ES-I3 (cell line): ENCODE measurements around the gene PSMB7.

Experiments
- H3K36me3 ChIP-seq: 2 replicates; pipeline ENCODE4 v1.6.1; 2013; ENCODE audit warnings: mild to moderate bottlenecking, low read length, control low read depth, moderate library complexity; ENCODE audit not compliant: insufficient read depth
- H3K4me1 ChIP-seq: 2 replicates; pipeline ENCODE4 v1.6.1; 2013; ENCODE audit warnings: mild to moderate bottlenecking, control low read depth, low read length; ENCODE audit not compliant: insufficient read depth
- H3K9ac ChIP-seq: 2 replicates; pipeline ENCODE4 v1.6.1; 2013; ENCODE audit warnings: low read depth, mild to moderate bottlenecking, low read length, moderate library complexity
- H3K9me3 ChIP-seq: 2 replicates; pipeline ENCODE4 v1.6.1; 2013; ENCODE audit warnings: mild to moderate bottlenecking, low read length, moderate library complexity; ENCODE audit not compliant: control insufficient read depth, insufficient read depth

The PSMB7 gene

DNA sequence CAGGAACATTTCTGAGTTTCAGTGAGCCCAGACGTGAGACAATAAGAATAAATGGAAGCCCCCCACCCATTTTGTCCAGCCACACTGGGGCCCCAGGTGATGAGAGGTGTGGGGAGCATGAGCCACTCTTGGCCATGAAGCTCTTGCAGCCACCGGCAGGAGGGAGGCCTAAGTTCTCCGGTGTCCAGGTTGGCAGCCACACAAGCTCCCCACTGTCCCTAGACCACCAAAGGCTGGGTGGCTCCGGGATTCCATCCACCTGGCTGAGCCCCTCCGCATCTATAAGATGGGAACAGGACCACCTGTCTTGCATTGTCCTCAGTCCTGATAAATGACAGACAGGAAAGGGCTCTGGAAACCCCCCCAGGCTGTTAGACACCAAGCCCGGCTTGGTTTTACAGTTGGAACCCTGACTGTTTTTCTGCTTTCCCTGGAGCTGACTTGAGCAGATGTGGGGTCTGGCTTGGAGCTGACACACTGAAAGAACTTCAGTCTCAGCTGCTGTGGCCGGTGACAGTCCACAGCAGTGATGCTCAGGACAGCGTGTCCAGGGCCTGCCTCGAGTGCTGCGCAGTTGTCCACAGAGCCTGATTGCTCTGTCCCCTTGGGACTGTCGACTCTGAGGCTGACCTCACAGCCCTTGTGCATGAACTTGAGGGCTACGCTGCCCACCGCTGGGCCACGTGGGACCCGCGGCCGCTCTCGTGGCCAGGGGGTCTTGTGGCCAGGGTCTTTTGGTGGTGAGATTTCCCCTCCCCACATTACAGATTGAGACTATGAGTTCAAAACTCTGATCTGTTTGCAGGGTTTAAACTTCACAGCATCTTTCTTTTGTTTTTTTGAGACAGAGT, 74.8 kb downstream of the PSMB7 start:
- Histone ChIP-seq H3K9me3 (no peaks in the 10 kb centered on the region), H3K36me3 (peaks cover 5% of the 10 kb centered on the region; the same call in 1 of the 2 replicates), H3K9ac (no peak overlapping the region), H3K4me1 (peaks cover 6% of the 10 kb centered on the region; the same call in 1 of the 2 replicates)

DNA sequence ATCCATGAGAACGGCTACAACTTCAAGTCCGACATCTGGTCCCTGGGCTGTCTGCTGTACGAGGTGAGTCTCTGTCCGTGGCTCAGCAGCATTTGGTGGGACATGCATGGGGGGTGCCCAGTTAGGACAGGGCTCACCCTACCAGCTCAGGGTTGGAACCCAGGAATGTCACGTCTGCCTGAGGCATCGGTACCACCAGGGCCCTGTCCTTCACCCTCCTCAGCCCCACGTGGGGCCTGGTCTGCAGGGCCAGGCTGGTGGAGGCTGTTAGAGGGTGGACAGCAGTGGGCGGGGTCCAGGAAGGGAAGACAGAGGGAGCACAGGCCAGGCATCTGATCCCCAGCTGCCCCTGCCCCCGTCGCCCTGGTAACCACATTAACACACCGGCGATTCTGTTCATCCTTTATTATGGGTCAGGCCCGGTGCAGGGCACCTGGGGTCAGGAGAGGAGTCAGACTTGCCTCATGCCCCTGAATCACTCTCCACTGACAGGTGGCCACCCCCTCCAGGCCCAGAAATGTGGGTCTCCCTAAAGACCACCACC, 75.6 kb downstream of the PSMB7 start:
- no peaks in the 10 kb centered on the region for H3K9me3 ChIP-seq
- H3K9ac ChIP-seq: no peak overlapping the region
- peaks cover 5% of the 10 kb centered on the region; the same call in 1 of the 2 replicates for H3K36me3 ChIP-seq
- H3K4me1 ChIP-seq: peaks cover 6% of the 10 kb centered on the region; the same call in 1 of the 2 replicates

DNA sequence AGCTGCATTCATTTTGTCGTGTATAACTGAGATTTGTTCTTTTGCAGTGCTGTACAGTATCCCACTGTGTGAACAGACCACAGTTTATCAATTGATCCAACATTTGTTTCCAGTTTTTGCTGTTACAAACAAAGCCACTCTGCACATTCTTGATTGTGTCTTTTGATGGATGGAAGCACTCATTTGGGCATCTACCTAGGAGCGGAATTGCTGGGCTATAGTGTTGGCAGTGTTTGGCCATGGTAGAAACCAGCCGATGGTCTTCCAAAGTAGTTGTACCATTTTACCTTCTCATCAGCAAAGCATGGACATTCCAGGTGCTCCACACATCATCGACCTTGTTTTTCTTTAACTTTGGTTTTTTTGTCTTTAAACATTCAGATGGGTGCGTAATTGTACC, 77.7 kb downstream of the PSMB7 start:
- peaks cover 2% of the 10 kb centered on the region; the same call in 1 of the 2 replicates for H3K4me1 ChIP-seq
- H3K9ac ChIP-seq: no peak overlapping the region
- H3K36me3 ChIP-seq: peaks cover 5% of the 10 kb centered on the region; the same call in 1 of the 2 replicates
- no peaks in the 10 kb centered on the region for H3K9me3 ChIP-seq

DNA sequence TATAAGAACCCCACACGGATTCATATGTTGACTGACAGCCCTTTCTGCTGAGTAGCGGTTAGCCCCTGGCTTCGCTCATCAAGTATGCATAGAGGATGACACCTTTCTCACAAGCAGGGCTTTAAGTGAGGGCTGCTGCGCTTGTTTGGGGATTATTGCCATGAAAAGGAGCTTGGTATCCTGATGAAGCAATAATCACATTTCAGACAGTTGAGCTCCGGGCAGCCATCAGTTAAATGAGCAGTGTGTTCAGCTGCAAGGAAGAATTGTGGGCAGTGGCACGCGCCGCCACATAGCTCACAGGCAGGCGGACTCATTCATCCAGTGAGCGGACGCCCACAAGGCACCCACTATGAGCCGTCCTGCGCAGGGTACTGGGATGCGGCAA, 79.9 kb downstream of the PSMB7 start:
- Histone ChIP-seq H3K9ac (no peak overlapping the region), H3K9me3 (no peaks in the 10 kb centered on the region), H3K4me1 (no peaks in the 10 kb centered on the region), H3K36me3 (peaks cover 5% of the 10 kb centered on the region; the same call in 1 of the 2 replicates)

DNA sequence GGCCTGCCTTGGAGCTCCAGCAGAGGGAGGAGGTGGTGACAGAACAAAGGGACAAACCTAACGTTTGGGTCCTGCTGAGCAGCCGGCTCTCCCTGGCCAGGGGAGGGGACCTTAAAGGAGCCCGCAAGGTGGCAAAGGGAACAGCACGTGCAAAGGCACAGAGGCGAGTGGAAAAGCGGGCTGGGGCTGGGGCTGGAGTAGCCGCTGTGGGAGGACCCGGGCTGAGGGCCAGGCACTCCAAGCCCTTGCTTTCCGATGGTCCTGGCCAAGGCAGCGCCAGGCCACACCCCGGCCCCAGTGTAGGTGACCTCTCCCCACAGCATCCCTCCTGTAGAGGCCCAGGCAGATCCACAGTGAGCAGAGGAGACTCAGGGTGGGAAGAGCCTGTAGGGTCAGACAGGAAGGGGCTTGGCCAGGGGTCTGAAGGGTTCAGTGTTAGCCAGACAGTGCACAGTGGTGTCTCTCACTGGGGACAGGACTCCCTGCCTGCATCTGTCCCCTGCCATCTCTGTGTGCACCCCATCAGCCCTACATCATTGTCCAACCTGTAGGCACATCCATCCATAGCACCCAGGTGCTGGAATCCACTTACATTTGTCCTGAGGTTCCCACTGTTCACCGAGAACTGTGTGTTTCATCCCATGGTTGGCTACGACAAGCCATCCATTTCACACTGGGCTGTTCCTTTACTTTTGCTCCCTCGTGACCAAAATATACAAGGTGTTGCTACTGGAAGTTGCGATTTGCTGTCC, 80.5 kb downstream of the PSMB7 start:
- no peaks in the 10 kb centered on the region for H3K4me1 ChIP-seq
- no peak overlapping the region for H3K9ac ChIP-seq
- no peaks in the 10 kb centered on the region for H3K9me3 ChIP-seq
- H3K36me3 ChIP-seq: peaks cover 5% of the 10 kb centered on the region; the same call in 1 of the 2 replicates

DNA sequence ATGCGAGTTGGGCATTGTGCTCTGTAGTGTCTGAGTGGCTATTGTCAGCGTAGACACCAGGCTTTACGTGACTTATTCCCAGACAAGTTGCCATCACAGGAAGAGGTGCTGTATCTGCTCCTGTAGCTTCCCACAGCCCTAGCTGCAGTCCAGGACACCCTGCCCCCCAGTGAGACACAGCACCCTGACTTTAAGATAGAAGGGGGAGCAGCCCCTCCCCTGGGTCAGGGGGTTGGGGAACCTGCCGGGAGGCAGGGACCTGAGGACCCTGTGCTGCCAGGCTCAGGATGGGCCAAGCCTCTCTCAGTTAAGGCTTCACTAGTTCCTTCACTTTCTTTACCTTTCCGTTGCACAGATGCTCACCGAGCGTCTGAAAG, 82.1 kb downstream of the PSMB7 start:
- H3K4me1 ChIP-seq: no peaks in the 10 kb centered on the region
- peaks cover 3% of the 10 kb centered on the region; the same call in 1 of the 2 replicates for H3K36me3 ChIP-seq
- no peak overlapping the region for H3K9ac ChIP-seq
- H3K9me3 ChIP-seq: no peaks in the 10 kb centered on the region

DNA sequence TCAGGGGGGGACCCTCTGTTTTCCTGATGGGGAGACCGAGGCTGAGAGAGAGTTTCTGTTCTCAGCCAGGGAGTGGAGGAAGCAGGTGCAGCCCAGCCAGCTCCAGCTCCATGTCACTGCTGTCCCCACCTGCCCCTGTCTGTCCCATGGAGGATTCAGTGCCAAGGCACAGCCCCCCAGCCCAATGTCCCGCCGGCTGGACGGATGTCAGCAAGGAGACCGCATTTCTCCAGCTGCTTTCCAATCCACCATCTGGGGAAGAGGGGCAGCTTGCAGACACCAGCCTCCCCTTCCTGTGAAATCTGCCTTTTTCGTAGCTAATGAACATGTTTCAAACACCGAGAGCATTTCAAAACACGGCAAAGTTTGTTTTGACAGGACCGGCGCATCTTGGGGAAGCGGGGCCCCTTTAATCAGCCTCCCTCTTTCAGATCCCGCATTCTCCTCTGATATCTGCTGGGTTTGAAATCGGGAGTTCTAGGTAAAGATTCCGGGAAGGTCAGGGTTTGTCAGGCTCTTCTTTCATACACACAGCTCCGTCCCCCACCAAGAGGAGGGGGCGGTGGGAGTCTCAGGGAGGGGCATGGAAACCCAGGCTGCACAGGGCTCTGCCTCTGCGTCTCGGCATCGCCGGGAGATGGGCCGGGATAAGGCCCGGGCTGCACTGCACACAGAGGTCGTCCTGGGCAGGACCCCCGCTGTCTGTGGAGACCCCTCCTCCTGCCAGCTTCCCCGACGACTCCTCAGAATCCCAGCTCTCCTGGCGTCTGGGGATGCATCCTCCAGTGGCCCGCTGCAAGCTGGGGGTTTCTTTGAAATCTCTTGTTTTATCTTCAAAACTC, 82.7 kb downstream of the PSMB7 start:
- H3K36me3 ChIP-seq: 0 out of 2 replicates have a peak, but pooled peaks cover under 1% of the 10 kb centered on the region
- H3K9me3 ChIP-seq: no peaks in the 10 kb centered on the region
- no peaks in the 10 kb centered on the region for H3K4me1 ChIP-seq
- H3K9ac ChIP-seq: no peak overlapping the region

DNA sequence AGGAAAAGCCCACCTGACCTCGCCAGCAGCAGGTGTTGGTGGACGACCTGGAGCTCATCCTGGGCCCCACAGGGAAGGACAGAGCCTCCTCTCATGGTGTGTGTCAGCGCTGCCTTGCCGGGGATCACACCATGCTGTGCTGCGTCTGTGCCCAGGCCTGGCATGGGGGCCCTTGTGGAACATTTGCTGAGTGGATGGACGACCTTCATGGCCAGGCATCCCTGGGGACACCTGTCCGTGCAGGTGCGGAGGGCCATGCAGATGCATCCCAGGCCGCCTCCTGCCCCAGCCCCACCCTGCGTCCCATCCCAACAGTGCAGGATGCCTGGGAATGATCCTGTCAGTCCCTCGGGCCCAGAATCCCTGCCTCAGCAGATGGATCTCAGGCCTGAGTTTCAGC, 83.7 kb downstream of the PSMB7 start:
- no peak overlapping the region for H3K9ac ChIP-seq
- H3K9me3 ChIP-seq: no peaks in the 10 kb centered on the region
- H3K36me3 ChIP-seq: peaks cover 5% of the 10 kb centered on the region; the same call in 1 of the 2 replicates
- H3K4me1 ChIP-seq: no peaks in the 10 kb centered on the region

DNA sequence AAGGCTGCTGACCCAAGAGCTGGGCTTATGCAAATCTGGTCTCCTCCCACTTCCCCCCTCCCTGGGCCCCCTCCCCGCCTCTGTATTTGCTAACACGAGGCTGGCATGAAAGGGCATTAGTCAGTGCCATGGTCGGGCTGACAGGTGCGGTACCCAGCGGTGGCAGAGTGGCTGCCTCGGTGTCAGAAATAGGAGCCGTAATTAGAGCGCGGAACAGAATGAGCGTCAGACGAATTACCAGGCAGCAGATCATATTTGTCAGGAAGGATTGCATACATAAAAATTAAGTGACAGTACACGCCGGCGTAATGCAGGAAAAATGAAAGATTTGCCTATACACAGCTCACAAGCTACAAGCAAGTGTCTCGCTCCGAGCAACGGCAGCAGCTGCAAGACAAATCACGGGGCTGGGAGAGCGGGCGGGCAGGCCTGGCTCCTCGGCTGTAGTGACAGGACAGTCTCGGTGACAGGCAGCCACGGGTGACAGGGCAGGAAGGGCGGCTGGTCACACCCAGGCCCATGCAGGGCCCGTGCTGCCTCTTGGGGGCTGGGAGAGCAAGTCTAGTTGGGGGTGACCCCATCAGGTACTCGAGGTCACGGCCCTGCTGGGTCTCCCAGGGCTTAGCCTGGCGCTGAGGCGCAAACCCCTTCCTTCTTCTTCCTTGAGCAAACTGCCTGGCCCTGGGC, 85.1 kb downstream of the PSMB7 start:
- peaks cover 5% of the 10 kb centered on the region; the same call in 1 of the 2 replicates for H3K36me3 ChIP-seq
- no peaks in the 10 kb centered on the region for H3K4me1 ChIP-seq

DNA sequence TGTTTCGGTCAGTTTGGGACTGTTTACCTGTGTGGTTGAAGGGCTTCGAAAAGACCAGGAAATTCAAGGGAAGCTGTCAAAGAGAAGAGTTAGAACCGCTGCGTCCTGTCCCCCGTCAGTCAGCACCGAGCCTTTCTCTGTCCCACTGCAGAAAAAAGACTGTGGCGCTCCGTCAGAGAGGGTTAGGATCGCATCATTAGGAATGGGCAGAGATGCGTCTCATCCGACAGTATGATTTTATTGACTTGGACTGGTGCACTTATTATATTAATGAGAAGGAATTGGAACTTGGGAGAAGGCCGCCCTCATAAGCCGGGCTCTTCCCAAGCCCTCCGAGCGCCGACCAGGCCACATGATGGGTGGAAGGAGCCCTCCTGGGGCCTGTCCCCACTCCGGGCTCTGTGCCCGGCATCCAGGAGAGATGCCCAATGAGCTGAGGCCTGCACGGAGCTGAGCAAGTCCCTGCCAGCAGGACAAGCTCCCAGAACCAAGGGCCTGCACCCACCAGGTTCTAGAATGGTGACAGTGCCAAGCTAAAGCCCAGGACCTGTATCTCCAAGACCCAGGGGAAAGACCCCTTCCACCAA, 85.9 kb downstream of the PSMB7 start:
- no peak overlapping the region for H3K9ac ChIP-seq
- H3K36me3 ChIP-seq: peaks cover 5% of the 10 kb centered on the region; the same call in 1 of the 2 replicates
- H3K9me3 ChIP-seq: no peaks in the 10 kb centered on the region
- no peaks in the 10 kb centered on the region for H3K4me1 ChIP-seq

More for the DNA sequence above, 85.1 kb downstream of the PSMB7 start:
- no peak overlapping the region for H3K9ac ChIP-seq
- no peaks in the 10 kb centered on the region for H3K9me3 ChIP-seq

DNA sequence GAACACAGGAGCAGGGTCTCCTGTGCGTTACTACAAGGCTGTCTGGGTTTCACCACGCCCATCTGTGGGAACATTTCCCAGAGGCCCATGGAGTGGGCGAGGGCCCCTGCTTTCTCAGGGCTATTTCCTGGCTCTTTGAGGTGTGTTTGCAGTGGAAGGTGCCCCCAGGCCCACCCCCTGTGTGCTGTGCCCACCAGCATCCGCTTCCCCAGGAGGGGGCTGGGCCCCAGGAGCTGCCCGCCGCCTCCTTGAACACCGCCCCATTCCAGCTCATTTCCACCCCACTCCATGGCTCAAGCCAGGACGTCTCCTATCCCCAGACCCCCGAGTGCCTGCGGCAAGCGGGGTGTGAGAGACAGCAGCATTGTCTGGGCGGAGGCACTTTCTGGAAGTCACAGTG, 87.0 kb downstream of the PSMB7 start:
- Histone ChIP-seq H3K36me3 (peaks cover 5% of the 10 kb centered on the region; the same call in 1 of the 2 replicates), H3K9ac (no peak overlapping the region)

DNA sequence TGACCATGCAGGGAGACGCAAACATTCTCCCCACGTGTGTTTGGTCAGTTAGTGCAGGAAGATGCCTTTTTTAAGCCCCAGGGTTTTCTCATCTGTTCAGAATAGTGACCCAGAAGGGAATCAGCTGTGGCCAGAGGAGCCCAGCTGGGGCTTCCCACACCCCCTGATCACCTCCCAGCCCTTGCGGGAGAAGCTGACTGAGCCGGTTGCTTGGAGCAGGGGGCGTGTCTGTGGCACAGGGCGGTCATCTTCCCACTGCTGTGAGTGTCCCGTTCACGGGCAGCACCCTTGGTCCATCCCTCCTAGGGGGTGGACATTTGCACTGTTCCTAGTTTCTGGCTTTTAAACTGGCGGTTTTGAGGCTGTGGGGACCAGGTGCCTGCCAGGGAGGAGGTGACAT, 87.8 kb downstream of the PSMB7 start:
- Histone ChIP-seq H3K4me1 (no peaks in the 10 kb centered on the region), H3K9ac (no peak overlapping the region), H3K9me3 (no peaks in the 10 kb centered on the region), H3K36me3 (peaks cover 5% of the 10 kb centered on the region; the same call in 1 of the 2 replicates)

More for the DNA sequence above, 87.0 kb downstream of the PSMB7 start:
- no peaks in the 10 kb centered on the region for H3K4me1 ChIP-seq
- no peaks in the 10 kb centered on the region for H3K9me3 ChIP-seq

DNA sequence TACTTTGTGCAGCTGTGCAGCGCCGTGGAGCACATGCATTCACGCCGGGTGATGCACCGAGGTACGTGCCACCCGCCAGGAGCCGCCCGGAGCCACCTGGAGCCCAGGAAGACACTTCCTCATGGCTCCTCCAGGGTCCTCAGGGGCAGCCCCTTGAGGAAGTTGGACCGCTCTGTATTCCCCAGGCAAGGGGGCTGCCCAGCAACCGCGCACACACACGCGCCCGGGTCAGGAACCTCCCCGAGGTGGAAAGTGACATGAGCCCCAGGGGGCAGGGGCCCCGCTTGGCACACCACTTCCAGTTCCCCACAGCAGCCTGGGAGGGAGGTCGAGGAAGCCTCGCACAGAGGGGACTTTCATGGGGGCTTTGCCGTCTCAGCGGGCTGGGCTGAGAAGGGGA, 88.9 kb downstream of the PSMB7 start:
- Histone ChIP-seq H3K9me3 (no peaks in the 10 kb centered on the region), H3K36me3 (peaks cover 8% of the 10 kb centered on the region; the same call in 1 of the 2 replicates), H3K4me1 (no peaks in the 10 kb centered on the region), H3K9ac (no peak overlapping the region)
